GM04504 (cell line): ENCODE measurements around the gene MUC20.
"Not testable (repeated sequence)": the region's sequence is repeated elsewhere in the genome, so short reads cannot be mapped to it uniquely, and the experiment has no call there.

Experiments used
- DNase-seq: peaks from one replicate; pipeline ENCODE4 v3.0.0-alpha.2; 2012; ENCODE audit warnings: low read depth

Gene MUC20

GRCh38 chr3:195720831-195721506 is at the start of gene MUC20:
Gene MUC20 (plus strand): TSS chr3:195720978. CDS start chr3:195721008, 30 bp downstream.
- DNase-seq = not testable (repeated sequence)

GRCh38 chr3:195671283-195671682 is 49.5 kb upstream of the MUC20 start:
- DNase-seq = not testable (repeated sequence)

GRCh38 chr3:195673711-195674110 is 47.1 kb upstream of the MUC20 start:
- not testable (repeated sequence) for DNase-seq

GRCh38 chr3:195678391-195679015 is 42.3 kb upstream of the MUC20 start:
- DNase-seq = not testable (repeated sequence)

GRCh38 chr3:195680690-195681089 is 40.1 kb upstream of the MUC20 start:
- not testable (repeated sequence) for DNase-seq

- not testable (repeated sequence) for DNase-seq
Observed at GRCh38 chr3:195681458-195682103, 39.2 kb upstream of the MUC20 start.

GRCh38 chr3:195682104-195682742 is 38.6 kb upstream of the MUC20 start:
- DNase-seq = not testable (repeated sequence)

- not testable (repeated sequence) for DNase-seq
Observed at GRCh38 chr3:195683722-195684526, 36.9 kb upstream of the MUC20 start.

- not testable (repeated sequence) for DNase-seq
Observed at GRCh38 chr3:195684527-195685257, 36.1 kb upstream of the MUC20 start.

GRCh38 chr3:195686537-195687208 is 34.1 kb upstream of the MUC20 start:
- DNase-seq = not testable (repeated sequence)

GRCh38 chr3:195687209-195687760 is 33.5 kb upstream of the MUC20 start:
- DNase-seq = not testable (repeated sequence)

- not testable (repeated sequence) for DNase-seq
Observed at GRCh38 chr3:195688471-195689183, 32.2 kb upstream of the MUC20 start.

- DNase-seq = not testable (repeated sequence)
Observed at GRCh38 chr3:195689184-195690070, 31.4 kb upstream of the MUC20 start.

- no peak for DNase-seq
Observed at GRCh38 chr3:195690951-195691350, 29.8 kb upstream of the MUC20 start.

GRCh38 chr3:195691596-195692353 is 29.0 kb upstream of the MUC20 start:
- DNase-seq = not testable (repeated sequence)

- no peak for DNase-seq
Observed at GRCh38 chr3:195692354-195692685, 28.5 kb upstream of the MUC20 start.

- no peak for DNase-seq
Observed at GRCh38 chr3:195692781-195693427, 27.9 kb upstream of the MUC20 start.
